ENCODE measurements around the gene EED.

GRCh38 chr11:86199354-86199753 lies 45.2 kb upstream of the EED start:
- no peak for TF ChIP-seq CTCF (optimal IDR thresholded peaks at IDR 0.05 in 1 of 3, IDR thresholded peaks at IDR 0.05 in 1 of 3, conservative IDR thresholded peaks at IDR 0.05 in 1 of 3; ENCODE audit: extremely low read depth in 1 of 3, insufficient read depth in 2 of 3, low read length in 3 of 3)
- TF ChIP-seq EZH2 (IDR thresholded peaks at IDR 0.05; ENCODE audit: low read length), result no peak
